ENCODE data around the gene PRKG1.
"Not testable (repeated sequence)": the region's sequence is repeated elsewhere in the genome, so short reads cannot be mapped to it uniquely, and the experiment has no call there.

The PRKG1 gene

GRCh38 chr10:52004342-52004949, 930.2 kb downstream of the PRKG1 start:
- no peak for DNase-seq (ENCODE audit: low spot score)

DNA sequence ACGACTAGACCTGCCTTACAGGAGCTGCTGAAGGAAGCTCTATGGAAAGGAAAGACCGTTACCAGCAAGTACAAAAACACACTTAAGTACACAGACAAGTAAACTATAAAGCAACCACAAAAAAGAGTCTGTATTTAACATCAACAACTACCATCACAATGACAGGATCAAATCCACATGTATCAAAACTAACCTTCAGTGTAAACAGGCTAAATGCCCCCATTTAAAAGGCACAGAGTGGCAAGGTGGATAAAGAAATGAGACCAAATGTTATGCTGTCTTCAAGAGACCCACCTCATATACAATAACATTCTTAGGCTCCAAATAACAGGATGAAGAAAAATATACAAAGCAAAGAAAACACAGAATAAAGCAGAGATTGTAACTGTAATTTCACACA, 932.8 kb downstream of the PRKG1 start:
- no peak for DNase-seq (ENCODE audit: low spot score)

DNA sequence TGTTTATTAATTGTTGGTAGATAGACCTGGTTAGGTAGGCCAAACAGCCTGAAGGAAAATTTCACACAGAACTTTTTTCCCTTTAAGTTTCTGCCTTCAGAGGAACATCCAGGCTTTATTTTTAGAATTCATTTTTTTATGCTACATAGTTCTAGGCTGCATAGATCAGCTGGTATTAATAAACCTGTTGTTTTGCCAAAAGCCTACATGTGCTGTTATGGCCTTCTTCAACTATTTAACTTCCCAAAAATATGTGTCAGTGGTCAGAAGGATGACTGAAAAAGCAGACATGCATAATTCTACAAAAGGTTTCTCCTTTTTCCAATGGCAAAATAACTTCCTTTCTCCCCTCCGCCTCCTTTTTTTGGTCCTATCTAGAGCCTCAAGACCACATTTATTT, 936.8 kb downstream of the PRKG1 start:
- DNase-seq (ENCODE audit: low spot score), result no peak

- DNase-seq (ENCODE audit: low spot score), result no peak
Observed at GRCh38 chr10:52019077-52019555, 944.8 kb downstream of the PRKG1 start.

- no peak for DNase-seq (ENCODE audit: low spot score)
Observed at GRCh38 chr10:52019656-52020055, 945.4 kb downstream of the PRKG1 start.

- no peak for DNase-seq (ENCODE audit: low spot score)
Observed at GRCh38 chr10:52020173-52020572, 945.9 kb downstream of the PRKG1 start.

GRCh38 chr10:52020702-52021101, 946.4 kb downstream of the PRKG1 start:
- no peak for DNase-seq (ENCODE audit: low spot score)

DNA sequence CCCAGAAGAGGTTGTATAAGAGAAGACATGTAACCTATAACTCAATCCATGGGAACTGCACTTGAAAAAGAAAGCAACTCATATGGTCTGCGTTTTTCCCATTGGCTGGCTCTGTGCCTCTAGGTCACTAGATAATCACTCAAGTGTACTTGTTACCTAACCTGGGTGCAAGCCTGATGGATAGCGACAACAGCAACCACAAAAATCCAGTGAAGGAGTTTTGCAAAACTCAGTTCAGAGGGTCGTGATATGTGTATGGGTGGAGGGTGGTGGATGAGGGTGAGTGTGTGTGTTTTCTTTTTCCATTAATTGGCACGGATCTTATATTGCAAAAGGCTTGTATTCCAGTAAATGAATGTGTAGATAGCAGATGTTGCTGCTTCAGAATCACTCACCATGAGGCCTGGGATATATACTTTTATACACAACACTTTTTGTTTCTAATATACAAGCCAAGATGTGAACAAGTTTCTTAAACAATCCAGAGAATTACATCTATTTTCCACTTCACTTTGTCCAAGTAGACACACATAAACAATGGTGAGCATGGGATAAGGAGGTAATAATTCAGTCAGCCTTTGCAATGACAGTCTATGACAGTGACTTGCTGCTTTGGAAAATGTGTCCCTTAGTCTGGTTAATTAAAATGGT, 952.9 kb downstream of the PRKG1 start:
- DNase-seq (ENCODE audit: low spot score), result no peak

- no peak for DNase-seq (ENCODE audit: low spot score)
Observed at GRCh38 chr10:52028523-52028858, 954.2 kb downstream of the PRKG1 start.

DNA sequence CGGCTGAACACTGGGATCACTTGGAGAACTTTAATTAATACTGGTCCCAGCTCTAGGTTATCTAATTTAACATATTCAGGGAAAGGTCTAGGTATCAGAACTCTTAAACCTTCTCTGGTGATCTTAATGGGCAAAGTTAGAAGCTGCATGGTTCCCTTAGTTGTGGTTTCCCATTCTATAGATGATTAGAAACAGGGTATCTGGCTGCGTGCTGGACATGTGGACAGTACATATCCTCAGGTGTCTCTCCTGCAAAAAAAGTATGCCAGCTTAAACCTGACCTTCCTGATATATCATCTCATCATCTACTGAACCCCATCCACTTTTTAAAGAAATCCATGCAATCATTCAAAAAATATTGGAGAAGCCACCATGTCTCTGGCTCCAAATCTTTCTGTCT, 955.3 kb downstream of the PRKG1 start:
- DNase-seq (ENCODE audit: low spot score), result no peak

- no peak for DNase-seq (ENCODE audit: low spot score)
Observed at GRCh38 chr10:52030051-52030790, 955.9 kb downstream of the PRKG1 start.

GRCh38 chr10:52030975-52031374, 956.7 kb downstream of the PRKG1 start:
- DNase-seq (ENCODE audit: low spot score), result no peak

- no peak for DNase-seq (ENCODE audit: low spot score)
Observed at GRCh38 chr10:52031771-52032170, 957.5 kb downstream of the PRKG1 start.

- DNase-seq (ENCODE audit: low spot score), result no peak
Observed at GRCh38 chr10:52032681-52033629, 958.7 kb downstream of the PRKG1 start.

DNA sequence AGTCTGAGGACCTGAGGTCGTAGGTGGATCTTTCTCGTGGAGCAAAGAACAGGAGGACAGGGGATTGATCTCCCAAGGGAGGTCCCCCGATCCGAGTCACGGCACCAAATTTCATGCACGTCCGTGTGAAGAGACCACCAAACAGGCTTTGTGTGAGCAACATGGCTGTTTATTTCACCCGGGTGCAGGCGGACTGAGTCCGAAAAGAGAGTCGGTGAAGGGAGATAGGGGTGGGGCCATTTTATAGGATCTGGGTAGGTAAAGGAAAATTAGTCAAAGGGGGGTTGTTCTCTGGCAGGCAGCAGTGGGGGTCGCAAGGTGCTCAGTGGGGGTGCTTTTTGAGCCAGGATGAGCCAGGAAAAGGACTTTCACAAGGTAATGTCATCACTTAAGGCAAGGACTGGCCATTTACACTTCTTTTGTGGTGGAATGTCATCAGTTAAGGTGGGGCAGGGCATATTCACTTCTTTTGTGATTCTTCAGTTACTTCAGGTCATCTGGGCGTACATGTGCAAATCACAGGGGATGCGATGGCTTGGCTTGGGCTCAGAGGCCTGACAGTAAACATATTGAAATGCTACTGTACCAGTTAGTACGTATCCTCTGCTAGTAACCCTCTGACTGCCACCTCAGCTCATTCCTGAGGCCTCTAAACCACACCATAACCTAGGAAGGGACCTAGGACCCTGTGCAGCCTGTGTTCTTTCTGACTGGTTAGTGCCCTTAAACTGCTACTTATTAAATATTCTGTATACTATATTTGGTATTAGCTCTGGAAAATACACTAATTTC, 964.9 kb downstream of the PRKG1 start:
- not testable (repeated sequence) for DNase-seq (ENCODE audit: low spot score)

- no peak for DNase-seq (ENCODE audit: low spot score)
Observed at GRCh38 chr10:52040486-52040885, 966.2 kb downstream of the PRKG1 start.

- DNase-seq (ENCODE audit: low spot score), result no peak
Observed at GRCh38 chr10:52043811-52044210, 969.5 kb downstream of the PRKG1 start.

- no peak for DNase-seq (ENCODE audit: low spot score)
Observed at GRCh38 chr10:52048051-52048450, 973.8 kb downstream of the PRKG1 start.

DNA sequence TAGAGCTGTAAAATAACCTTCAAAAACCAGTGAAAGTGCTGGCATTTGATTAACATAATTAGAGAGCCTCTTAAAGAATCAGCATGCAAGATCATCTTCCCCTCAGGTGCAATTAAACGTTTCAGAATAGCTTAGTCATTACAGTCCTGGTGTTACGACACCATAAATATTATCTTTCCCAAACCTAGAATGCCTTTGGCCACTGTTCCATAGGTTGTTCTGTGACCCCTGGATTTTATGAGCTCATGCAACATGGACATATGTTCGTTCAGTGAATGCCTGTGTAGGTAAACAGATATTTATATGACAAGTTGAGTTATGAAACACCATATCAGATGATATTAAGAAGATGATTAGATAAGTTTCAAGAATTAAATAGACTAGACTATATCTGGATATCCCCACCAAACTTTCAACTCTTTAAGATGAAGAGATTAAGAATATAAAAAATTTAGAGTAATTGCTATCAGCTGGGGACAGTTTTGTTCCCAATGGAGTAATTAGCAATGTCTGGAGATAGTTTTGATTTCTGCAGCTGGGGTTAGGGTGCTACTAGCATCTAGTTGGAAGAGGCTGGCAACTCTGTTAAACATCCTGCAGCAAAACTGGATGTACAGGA, 976.3 kb downstream of the PRKG1 start:
- no peak for DNase-seq (ENCODE audit: low spot score)

DNA sequence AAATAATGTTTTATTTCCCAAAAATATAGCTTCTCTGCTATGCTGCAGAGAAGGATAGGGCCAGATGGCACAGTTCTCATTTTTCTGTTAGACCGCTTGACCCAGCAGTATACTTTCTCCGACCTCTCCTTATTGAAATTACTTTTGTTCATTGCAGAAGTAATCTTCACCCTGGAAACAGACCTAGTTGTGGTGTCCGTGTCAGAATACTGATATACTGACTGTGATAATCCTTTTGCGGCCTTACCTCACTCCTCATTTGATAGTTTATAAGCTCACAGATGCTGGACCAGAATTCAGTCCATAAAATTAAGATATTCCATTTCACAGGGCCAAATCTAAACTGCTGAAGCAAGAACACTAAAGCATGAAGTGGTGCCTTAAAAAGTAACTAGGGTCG, 979.2 kb downstream of the PRKG1 start:
- DNase-seq (ENCODE audit: low spot score), result no peak

DNA sequence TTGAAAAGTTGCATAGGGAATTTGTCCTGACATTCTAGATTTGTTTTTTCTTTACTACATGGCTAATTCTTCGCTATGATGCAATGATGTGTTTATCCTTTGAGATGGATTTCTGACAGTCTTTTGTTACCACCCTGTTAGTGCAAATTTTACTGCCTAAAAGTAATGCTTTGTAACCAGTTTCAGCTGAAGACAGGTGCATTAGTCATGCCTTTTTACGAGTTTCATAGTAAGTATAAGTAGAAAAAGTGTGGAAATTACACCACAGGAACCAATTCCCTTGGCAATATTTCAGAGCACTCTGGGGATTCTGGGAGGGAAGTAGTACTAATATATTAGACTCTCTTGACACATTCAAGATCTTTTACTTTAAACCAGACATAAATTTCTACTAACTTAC, 982.0 kb downstream of the PRKG1 start:
- DNase-seq (ENCODE audit: low spot score), result no peak

All from CD4-positive, alpha-beta T cell treated with Interleukin-2 at 100 ng/mL for 4 hours (primary cell).